ENCODE data around the gene XPR1. TPM values are rescaled to one million over a fixed set of nuclear protein-coding genes. Genes with fewer than 3 reads are reported as not detected.

The XPR1 gene
- total and polyA plus RNA-seq, 9 donors: 5.7 to 34.1 (median 17.3) TPM

GRCh38 chr1:180901076-180901990, 269.5 kb downstream of the XPR1 start:
- WGBS, 3 donors: 78 to 81% (median 81%) methylated on average over 13 of the region's 13 CpGs
- Histone ChIP-seq H3K4me1 (ENCODE audit: insufficient read depth) (peaks cover 2% of the 10 kb centered on the region), H3K36me3 (no peaks in the 10 kb centered on the region), H3K4me3 (no peak overlapping the region), H3K9me3 (no peaks in the 10 kb centered on the region), H3K27me3 (no peaks in the 10 kb centered on the region), H3K27ac (no peak overlapping the region)
- DNase-seq: no peak
- intact Hi-C loops (cut with DNase I): no loop called here
- TF ChIP-seq EP300 (IDR thresholded peaks at IDR 0.05) (no peak), POLR2A (IDR thresholded peaks at IDR 0.05) (no peak)
- TF ChIP-seq, protein P1, sequence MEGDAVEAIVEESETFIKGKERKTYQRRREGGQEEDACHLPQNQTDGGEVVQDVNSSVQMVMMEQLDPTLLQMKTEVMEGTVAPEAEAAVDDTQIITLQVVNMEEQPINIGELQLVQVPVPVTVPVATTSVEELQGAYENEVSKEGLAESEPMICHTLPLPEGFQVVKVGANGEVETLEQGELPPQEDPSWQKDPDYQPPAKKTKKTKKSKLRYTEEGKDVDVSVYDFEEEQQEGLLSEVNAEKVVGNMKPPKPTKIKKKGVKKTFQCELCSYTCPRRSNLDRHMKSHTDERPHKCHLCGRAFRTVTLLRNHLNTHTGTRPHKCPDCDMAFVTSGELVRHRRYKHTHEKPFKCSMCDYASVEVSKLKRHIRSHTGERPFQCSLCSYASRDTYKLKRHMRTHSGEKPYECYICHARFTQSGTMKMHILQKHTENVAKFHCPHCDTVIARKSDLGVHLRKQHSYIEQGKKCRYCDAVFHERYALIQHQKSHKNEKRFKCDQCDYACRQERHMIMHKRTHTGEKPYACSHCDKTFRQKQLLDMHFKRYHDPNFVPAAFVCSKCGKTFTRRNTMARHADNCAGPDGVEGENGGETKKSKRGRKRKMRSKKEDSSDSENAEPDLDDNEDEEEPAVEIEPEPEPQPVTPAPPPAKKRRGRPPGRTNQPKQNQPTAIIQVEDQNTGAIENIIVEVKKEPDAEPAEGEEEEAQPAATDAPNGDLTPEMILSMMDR (IDR thresholded peaks at IDR 0.05): no peak

DNA sequence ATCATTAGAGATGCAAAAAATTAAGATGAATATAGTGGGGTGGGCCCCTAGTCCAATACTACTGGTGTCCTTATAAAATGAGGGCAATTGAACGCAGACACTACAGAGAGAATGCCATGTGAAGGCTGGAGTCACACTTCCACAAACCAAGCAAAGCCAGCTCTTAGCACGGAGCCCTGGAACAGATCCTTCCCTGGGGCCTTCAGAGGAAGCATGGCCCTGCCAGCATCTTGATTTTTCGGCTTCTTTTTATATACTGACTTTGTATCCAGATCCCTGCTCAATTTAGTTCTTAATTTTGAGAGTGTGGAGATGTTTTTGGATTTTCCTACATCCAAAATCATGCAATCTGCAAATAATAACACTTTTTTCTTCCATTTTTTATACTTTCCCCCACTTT, 270.7 kb downstream of the XPR1 start:
- Histone ChIP-seq H3K36me3 (no peaks in the 10 kb centered on the region), H3K4me1 (ENCODE audit: insufficient read depth) (peaks cover 2% of the 10 kb centered on the region), H3K27me3 (no peaks in the 10 kb centered on the region), H3K27ac (no peak overlapping the region), H3K4me3 (no peak overlapping the region), H3K9me3 (no peaks in the 10 kb centered on the region)
- no peak for DNase-seq
- no peak for TF ChIP-seq EP300 (IDR thresholded peaks at IDR 0.05)
- no peak for TF ChIP-seq POLR2A (IDR thresholded peaks at IDR 0.05)
- TF ChIP-seq, protein P1 (IDR thresholded peaks at IDR 0.05): no peak
- WGBS, 3 donors: 69 to 86% (median 85%) methylated on average over 3 of the region's 3 CpGs
- intact Hi-C loops (cut with DNase I): no loop called here

GRCh38 chr1:180905927-180906326, 274.1 kb downstream of the XPR1 start:
- intact Hi-C loops (cut with DNase I): no loop called here
- no peaks in the 10 kb centered on the region for H3K27me3 ChIP-seq
- H3K9me3 ChIP-seq: no peaks in the 10 kb centered on the region
- no peak overlapping the region for H3K4me3 ChIP-seq
- no peak overlapping the region for H3K27ac ChIP-seq
- no peaks in the 10 kb centered on the region for H3K4me1 ChIP-seq (ENCODE audit: insufficient read depth)
- TF ChIP-seq POLR2A (IDR thresholded peaks at IDR 0.05): no peak
- TF ChIP-seq, protein P1 (IDR thresholded peaks at IDR 0.05): no peak
- TF ChIP-seq EP300 (IDR thresholded peaks at IDR 0.05): no peak
- DNase-seq: no peak
- WGBS, 3 donors: 88 to 94% (median 94%) methylated on average over 8 of the region's 8 CpGs
- H3K36me3 ChIP-seq: no peaks in the 10 kb centered on the region

GRCh38 chr1:180906511-180906910, 274.7 kb downstream of the XPR1 start:
- 86 to 93% (median 86%) methylated on average over 9 of the region's 9 CpGs for WGBS, 3 donors
- no peak for DNase-seq
- H3K27ac ChIP-seq: no peak overlapping the region
- intact Hi-C loops (cut with DNase I): no loop called here
- no peaks in the 10 kb centered on the region for H3K9me3 ChIP-seq
- H3K4me3 ChIP-seq: no peak overlapping the region
- no peaks in the 10 kb centered on the region for H3K27me3 ChIP-seq
- TF ChIP-seq, protein P1 (IDR thresholded peaks at IDR 0.05): no peak
- TF ChIP-seq EP300 (IDR thresholded peaks at IDR 0.05) (no peak), POLR2A (IDR thresholded peaks at IDR 0.05) (no peak)
- H3K4me1 ChIP-seq (ENCODE audit: insufficient read depth): no peaks in the 10 kb centered on the region
- no peaks in the 10 kb centered on the region for H3K36me3 ChIP-seq
